GM21367 (cell line): ENCODE measurements around the gene MYO5A.
"Not testable (repeated sequence)": the region's sequence is repeated elsewhere in the genome, so short reads cannot be mapped to it uniquely, and the experiment has no call there.

Source experiments
- ATAC-seq: cut with Tn5 transposase; IDR thresholded peaks from one replicate; pipeline ENCODE4 v1.9.1; 2021; ENCODE audit not compliant: unreplicated experiment

The MYO5A gene

DNA sequence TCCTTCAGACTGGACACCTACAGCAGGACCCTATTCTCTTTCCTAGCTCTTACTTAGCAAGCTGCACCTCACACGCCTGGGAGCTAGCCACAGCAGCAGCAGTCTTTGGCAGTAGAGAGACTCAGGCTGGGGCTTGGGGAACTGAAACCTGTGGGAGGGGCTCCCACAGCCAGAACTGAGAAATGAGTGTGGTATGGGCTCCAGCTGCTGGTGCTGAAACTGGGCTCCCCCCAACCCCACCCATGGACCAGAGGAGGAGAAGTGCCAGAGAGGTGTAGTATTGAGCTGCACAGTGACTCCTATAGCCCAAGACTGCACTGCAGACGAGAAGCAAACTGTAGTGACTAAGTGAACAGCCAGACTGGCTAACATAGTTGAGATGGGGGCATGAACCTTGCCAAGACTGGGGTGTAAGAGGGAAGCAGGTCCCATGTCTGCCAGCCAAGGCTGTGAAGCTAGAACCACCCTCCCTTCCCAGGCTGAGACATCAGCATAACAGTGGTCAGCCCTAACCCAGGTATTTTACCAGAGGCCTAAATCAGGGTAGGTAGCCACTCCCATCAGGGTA lies 62.5 kb downstream of the MYO5A start:
- peak; percentile 87 for ATAC-seq

- peak; percentile 56 for ATAC-seq
Measured at GRCh38 chr15:52464478-52464877, 64.2 kb downstream of the MYO5A start.

DNA sequence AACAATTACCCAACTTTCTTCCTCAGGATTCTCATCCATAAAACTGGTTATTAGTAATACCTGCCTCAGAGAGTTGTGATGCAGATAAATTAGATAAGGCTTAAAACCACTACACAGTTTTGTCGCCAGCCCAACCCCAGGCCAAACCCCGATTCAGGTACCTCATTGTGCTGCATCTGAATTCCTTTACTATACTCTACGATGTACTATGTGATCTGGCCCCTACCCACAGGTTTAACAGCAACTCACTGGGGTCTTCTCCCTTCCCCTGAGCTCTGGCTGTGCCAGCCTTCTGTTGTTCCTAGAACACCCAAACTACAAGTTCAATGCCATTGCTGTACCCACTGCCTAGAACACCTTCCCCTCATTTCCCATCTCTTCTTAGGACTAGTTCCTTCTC lies 64.6 kb downstream of the MYO5A start:
- ATAC-seq, result no peak

GRCh38 chr15:52463638-52464037 lies 65.0 kb downstream of the MYO5A start:
- ATAC-seq, result no peak

DNA sequence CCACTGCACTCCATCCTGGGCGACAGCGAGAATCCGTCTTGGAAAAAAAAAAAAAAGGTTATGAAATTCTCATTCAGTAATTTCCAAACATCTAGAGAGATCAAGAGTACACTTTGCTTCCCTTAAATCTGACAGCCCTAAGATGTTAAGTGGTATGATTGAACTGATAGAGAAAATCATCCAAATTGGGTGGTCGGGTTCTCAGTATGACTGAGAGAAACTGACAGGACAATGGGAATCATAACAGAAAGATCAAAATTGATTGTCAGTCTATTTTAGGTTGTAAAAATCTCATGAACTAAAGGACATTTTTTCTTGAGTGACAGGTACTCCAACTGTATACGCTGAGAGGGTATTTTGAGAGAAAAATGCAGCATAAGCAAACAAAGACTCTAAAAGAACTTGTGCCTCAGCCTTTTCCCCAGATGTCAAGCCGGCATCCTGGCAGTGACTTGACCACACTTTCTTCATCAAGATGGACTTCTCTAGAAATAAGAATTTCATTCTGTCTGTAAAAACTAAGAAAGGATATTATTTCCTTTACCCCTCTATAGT lies 65.8 kb downstream of the MYO5A start:
- no peak for ATAC-seq

DNA sequence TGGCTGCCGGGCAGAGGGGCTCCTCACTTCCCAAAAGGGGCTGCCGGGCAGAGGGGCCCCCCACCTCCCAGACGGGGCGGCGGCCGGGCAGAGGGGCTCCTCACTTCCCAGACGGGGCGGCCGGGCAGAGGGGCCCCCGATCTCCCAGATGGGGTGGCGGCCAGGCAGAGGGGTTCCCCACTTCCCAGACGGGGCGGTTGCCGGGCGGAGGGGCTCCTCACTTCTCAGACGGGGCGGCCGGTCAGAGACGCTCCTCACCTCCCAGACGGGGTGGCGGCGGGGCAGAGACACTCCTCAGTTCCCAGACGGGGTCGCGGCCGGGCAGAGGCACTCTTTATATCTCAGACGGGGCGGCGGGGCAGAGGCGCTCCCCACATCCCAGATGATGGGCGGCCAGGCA lies 69.0 kb downstream of the MYO5A start:
- not testable (repeated sequence) for ATAC-seq

GRCh38 chr15:52459265-52459664 lies 69.4 kb downstream of the MYO5A start:
- ATAC-seq, result not testable (repeated sequence)

- ATAC-seq, result no peak
Measured at GRCh38 chr15:52448011-52448890, 80.4 kb downstream of the MYO5A start.

DNA sequence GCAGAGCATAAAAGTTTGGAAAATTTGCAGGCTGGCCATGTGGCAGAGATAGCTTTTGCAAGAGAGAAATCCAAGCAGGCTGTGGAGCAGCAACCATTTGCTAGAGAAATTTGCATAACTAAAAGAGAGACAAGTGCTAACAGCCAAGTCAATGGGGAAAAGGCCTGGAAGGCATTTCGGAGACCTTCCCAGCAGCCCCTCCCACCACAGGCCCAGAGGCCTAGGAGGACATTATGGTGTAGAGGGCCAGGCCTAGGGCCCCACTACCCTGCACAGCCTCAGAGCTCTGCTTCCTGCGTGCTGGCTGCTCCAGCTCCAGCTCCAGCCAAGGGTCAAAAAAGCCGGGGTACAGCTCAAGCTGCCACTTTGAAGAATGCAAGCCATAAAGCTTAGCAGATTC lies 82.7 kb downstream of the MYO5A start:
- no peak for ATAC-seq

GRCh38 chr15:52445553-52445952 lies 83.1 kb downstream of the MYO5A start:
- no peak for ATAC-seq

DNA sequence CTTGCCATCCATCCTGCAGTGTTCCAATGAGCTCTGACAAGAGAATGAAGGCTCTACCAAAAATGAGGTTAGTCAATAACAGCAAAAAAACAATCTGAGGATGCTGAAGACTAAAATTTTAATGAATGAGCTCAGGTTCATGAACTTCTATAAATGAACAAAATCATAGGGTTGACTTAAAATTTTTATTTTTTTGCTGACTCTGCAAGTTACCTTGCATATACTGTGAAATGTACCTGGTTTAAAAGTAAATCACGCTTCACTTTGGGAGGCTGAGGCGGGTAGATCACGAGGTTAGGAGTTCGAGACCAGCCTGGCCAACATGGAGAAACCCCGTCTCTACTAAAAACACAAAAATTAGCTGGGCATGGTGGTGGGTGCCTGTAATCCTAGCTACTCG lies 85.5 kb downstream of the MYO5A start:
- ATAC-seq, result not testable (repeated sequence)

GRCh38 chr15:52441841-52442240 lies 86.8 kb downstream of the MYO5A start:
- ATAC-seq, result no peak

GRCh38 chr15:52440946-52441345 lies 87.7 kb downstream of the MYO5A start:
- no peak for ATAC-seq

GRCh38 chr15:52440414-52440813 lies 88.3 kb downstream of the MYO5A start:
- no peak for ATAC-seq

DNA sequence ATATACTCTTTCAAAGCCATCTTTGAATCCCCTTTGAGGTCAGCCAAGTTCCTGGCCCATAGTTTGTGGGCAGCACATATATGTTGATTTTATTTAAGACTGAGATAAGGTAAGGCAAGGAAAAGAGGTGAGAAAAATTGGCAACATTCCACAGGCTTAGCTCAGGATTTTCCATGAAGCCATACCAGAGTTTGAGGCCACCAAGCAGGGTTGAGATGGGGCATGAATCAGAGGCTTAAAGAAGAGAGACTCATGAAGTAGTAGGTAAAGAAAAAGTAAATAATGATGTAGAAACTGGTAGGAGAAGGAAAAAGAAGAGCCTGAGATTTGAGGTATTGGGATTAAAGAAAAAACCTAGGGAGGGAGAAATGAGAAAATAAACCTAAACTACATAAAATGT lies 89.2 kb downstream of the MYO5A start:
- ATAC-seq, result no peak

GRCh38 chr15:52439042-52439441 lies 89.6 kb downstream of the MYO5A start:
- not testable (repeated sequence) for ATAC-seq

GRCh38 chr15:52438047-52438446 lies 90.6 kb downstream of the MYO5A start:
- no peak for ATAC-seq

GRCh38 chr15:52437646-52438045 lies 91.0 kb downstream of the MYO5A start:
- no peak for ATAC-seq

DNA sequence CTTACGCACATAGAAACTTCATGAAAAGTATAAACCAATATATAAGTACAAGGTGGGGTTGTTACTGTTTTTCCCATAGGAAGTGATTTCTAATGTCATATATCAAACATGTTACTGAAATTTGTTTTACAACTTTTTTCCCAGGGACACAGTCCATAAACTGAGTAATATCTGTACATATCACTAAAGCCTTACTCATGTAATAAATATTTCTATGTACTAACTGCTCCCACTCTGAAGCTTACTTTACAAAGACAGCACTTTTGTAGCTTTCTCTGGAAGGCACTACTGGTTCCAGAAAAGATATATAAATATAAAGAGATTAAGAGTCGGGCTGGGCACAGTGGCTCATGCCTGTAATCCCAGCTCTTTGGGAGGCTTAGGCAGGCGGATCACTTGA lies 91.7 kb downstream of the MYO5A start:
- ATAC-seq, result no peak

DNA sequence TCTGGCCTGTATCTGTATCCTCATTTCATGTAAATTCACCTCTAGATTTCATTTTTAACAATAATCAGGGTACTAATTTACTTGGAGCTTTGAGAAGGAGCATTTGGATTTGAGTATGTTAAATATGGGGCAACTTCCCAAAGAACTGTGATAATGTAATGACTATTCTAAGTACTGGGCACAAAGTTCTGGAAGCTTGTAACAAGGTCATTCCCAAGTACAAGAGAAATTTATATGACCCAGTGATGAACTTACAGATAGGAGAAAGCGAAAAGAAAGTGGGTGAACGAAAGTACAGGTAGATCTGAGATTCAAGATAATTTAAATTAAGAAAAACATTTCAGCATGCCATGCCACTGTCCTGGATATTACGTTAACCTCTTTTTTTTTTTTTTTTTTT lies 93.8 kb downstream of the MYO5A start:
- ATAC-seq, result no peak

GRCh38 chr15:52428297-52428696 lies 100.4 kb downstream of the MYO5A start:
- ATAC-seq, result no peak

DNA sequence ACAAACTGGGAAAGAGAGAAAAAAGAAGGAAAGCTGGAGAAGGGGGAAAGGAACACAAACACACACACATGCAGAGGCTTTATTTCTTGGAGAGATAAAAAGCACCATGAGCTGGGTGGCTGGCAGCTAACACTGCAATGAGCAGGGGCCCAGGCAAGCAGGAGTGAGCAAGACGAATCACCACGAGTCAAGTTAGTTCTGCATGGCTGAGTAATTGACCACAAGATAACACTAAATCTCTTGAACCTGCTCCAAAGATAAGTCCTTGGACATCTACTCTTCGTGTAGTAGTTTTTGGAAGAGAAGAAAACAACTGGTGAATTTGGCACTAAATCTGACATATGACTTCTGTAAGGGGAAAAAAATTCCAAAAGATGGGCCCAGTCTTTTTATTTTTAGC lies 100.9 kb downstream of the MYO5A start:
- no peak for ATAC-seq
